K562 (cell line): ENCODE data around the gene SLCO2A1. TPM values are rescaled to one million over a fixed set of nuclear protein-coding genes. Genes with fewer than 3 reads are reported as not detected.
A peak's percentile ranks its signal among the peaks of the same experiment; 100 is the strongest.

ENCODE experiments used
- RAD21 ChIP-seq, 2 experiments: fragments of 250-450 bp in 1 of 2; fragments of 450-650 bp in 1 of 2; sonication (Bioruptor Pico) in 1 of 2; formaldehyde crosslinking in 1 of 2; IDR thresholded peaks in 1 of 2; conservative IDR thresholded peaks in 1 of 2; 2 replicates each; pipeline versions ENCODE4 v1.4.0 to v1.8.0; 2020 to 2022; ENCODE audit warnings: mild to moderate bottlenecking in 2 of 2, moderate library complexity in 1 of 2
- SMARCA4 ChIP-seq: fragments of 450-650 bp; IDR thresholded peaks from 2 replicates; pipeline ENCODE4 v1.6.1; 2016
- U2AF2 ChIP-seq: fragments of 200-400 bp; formaldehyde crosslinking; optimal IDR thresholded peaks from 2 replicates; pipeline ENCODE3; 2017; ENCODE audit warnings: low read depth, mild to moderate bottlenecking, low read length
- ZNF224 ChIP-seq: sonication (generic); formaldehyde crosslinking; IDR thresholded peaks from 2 replicates; pipeline ENCODE4 v1.8.0; 2022; ENCODE audit warnings: mild to moderate bottlenecking, missing genetic modification reagents
- polyA plus RNA-seq, 8 experiments: library from polyadenylated mRNA; depleted of rRNA in 4 of 8; stranded (reverse) in 5 of 8; unstranded in 3 of 8; fragments of >200 nt; fragmentation: Nextera tagmentation in 2 of 8; fragmentation: Illumina TruSeq in 1 of 8; extraction: Ambion mirVana in 2 of 8; extraction: Trizol in 1 of 8; gene quantifications; 2 replicates each; pipeline versions ENCODE4 v1.2.1 to v1.2.3, GENCODE V29; 2011 to 2014; ENCODE audit warnings: inconsistent platforms in 1 of 8, missing spikeins in 1 of 8
- total RNA-seq, 7 experiments: library from RNA; depleted of rRNA in 6 of 7; stranded (reverse); fragments of >200 nt in 6 of 7; fragmentation: Illumina TruSeq in 2 of 7; extraction: Trizol in 2 of 7; gene quantifications; 2 replicates each; pipeline versions ENCODE4 v1.2.1 to v1.2.3, GENCODE V29; 2011 to 2021; ENCODE audit warnings: low replicate concordance in 1 of 7
- TF ChIP-seq, protein P1 (sequence below): fragments of 250-450 bp; sonication (Bioruptor Pico); IDR thresholded peaks from 2 replicates; pipeline ENCODE4 v1.5.0; 2022; ENCODE audit warnings: mild to moderate bottlenecking
- TF ChIP-seq, protein P2 (sequence below), 2 experiments: fragments of 450-650 bp; formaldehyde crosslinking in 1 of 2; IDR thresholded peaks; 2 replicates each; pipeline versions ENCODE4 v1.4.0 to v1.6.1; 2014 to 2020; ENCODE audit warnings: mild to moderate bottlenecking in 2 of 2, borderline replicate concordance in 1 of 2, low read depth in 1 of 2
- TF ChIP-seq, protein P3 (sequence below): fragments of 250-450 bp; sonication (Bioruptor Pico); IDR thresholded peaks from 2 replicates; pipeline ENCODE4 v1.5.0; 2021
- TF ChIP-seq, protein P4 (sequence below), 2 experiments: IDR thresholded peaks in 1 of 2; conservative IDR thresholded peaks in 1 of 2; 2 replicates each; pipeline ENCODE4 v1.6.1; 2016; ENCODE audit warnings: low read depth in 2 of 2, mild to moderate bottlenecking in 1 of 2, missing compliant biosample characterization in 1 of 2, missing genetic modification characterization in 1 of 2, moderate library complexity in 1 of 2

The SLCO2A1 gene
- total and polyA plus RNA-seq, 9 of the 15 experiments (the other 6 are each of a cell fraction or from before 2014, with no cell fraction given): 0.16 to 1.0 TPM; not detected in 7

DNA sequence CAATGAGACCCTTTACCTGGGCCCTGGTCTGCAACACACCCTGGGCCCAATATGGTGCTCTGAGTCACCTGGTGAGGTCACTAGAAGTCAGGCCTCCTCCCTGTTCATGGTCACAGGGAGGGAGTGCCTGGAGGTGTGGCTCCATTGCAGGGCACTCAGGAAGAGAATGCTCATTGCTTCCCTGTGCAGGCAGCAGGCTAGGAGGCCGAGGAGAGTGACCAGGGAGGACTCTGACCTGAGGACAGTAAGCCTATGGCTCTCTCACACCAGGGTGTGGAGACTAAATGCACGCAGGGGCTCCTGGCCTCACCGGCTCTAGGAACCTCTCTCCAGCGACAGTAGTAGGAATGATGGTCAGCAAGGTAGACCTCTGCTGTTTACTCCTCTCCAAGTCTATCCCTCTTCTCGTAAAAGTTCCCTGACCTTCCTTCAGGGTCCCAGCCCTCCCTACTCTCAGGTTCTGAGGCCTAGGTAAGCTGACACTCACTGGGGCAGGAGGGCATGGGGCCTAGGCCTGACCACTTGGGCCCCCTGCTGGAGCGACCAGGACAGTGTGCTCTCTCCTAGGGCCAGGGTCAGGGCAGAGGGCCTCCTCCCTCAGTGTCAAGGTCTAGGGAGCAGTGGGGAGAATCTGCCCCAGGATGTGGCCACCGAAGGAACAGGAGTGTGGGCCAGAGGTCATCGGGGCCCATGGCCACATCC, 9.6 kb upstream of the SLCO2A1 start (continued):
- TF ChIP-seq, protein P1, sequence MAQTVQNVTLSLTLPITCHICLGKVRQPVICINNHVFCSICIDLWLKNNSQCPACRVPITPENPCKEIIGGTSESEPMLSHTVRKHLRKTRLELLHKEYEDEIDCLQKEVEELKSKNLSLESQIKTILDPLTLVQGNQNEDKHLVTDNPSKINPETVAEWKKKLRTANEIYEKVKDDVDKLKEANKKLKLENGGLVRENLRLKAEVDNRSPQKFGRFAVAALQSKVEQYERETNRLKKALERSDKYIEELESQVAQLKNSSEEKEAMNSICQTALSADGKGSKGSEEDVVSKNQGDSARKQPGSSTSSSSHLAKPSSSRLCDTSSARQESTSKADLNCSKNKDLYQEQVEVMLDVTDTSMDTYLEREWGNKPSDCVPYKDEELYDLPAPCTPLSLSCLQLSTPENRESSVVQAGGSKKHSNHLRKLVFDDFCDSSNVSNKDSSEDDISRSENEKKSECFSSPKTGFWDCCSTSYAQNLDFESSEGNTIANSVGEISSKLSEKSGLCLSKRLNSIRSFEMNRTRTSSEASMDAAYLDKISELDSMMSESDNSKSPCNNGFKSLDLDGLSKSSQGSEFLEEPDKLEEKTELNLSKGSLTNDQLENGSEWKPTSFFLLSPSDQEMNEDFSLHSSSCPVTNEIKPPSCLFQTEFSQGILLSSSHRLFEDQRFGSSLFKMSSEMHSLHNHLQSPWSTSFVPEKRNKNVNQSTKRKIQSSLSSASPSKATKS (CRISPR knock-in tag): no peak
- TF ChIP-seq, protein P2, sequence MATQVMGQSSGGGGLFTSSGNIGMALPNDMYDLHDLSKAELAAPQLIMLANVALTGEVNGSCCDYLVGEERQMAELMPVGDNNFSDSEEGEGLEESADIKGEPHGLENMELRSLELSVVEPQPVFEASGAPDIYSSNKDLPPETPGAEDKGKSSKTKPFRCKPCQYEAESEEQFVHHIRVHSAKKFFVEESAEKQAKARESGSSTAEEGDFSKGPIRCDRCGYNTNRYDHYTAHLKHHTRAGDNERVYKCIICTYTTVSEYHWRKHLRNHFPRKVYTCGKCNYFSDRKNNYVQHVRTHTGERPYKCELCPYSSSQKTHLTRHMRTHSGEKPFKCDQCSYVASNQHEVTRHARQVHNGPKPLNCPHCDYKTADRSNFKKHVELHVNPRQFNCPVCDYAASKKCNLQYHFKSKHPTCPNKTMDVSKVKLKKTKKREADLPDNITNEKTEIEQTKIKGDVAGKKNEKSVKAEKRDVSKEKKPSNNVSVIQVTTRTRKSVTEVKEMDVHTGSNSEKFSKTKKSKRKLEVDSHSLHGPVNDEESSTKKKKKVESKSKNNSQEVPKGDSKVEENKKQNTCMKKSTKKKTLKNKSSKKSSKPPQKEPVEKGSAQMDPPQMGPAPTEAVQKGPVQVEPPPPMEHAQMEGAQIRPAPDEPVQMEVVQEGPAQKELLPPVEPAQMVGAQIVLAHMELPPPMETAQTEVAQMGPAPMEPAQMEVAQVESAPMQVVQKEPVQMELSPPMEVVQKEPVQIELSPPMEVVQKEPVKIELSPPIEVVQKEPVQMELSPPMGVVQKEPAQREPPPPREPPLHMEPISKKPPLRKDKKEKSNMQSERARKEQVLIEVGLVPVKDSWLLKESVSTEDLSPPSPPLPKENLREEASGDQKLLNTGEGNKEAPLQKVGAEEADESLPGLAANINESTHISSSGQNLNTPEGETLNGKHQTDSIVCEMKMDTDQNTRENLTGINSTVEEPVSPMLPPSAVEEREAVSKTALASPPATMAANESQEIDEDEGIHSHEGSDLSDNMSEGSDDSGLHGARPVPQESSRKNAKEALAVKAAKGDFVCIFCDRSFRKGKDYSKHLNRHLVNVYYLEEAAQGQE (IDR thresholded peaks at IDR 0.05; ENCODE audit: borderline replicate concordance): peak; percentile 21; the same call in 1 of the 2 replicates
- TF ChIP-seq, protein P2 (CRISPR knock-in tag; IDR thresholded peaks at IDR 0.05; ENCODE audit: low read depth): no peak
- TF ChIP-seq, protein P3, sequence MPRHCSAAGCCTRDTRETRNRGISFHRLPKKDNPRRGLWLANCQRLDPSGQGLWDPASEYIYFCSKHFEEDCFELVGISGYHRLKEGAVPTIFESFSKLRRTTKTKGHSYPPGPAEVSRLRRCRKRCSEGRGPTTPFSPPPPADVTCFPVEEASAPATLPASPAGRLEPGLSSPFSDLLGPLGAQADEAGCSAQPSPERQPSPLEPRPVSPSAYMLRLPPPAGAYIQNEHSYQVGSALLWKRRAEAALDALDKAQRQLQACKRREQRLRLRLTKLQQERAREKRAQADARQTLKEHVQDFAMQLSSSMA (CRISPR knock-in tag): no peak
- TF ChIP-seq ZNF224 (CRISPR knock-in tag) (no peak), RAD21 (CRISPR knock-in tag; conservative IDR thresholded peaks at IDR 0.05 in 1 of 2, IDR thresholded peaks at IDR 0.05 in 1 of 2) (peak in 1 of 2 experiments; percentile 61; a peak in 2 of 4 replicates), U2AF2 (no peak), SMARCA4 (no peak)
- TF ChIP-seq, protein P4, sequence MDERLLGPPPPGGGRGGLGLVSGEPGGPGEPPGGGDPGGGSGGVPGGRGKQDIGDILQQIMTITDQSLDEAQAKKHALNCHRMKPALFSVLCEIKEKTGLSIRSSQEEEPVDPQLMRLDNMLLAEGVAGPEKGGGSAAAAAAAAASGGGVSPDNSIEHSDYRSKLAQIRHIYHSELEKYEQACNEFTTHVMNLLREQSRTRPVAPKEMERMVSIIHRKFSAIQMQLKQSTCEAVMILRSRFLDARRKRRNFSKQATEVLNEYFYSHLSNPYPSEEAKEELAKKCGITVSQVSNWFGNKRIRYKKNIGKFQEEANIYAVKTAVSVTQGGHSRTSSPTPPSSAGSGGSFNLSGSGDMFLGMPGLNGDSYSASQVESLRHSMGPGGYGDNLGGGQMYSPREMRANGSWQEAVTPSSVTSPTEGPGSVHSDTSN (CRISPR knock-in tag; IDR thresholded peaks at IDR 0.05; ENCODE audit: low read depth): no peak
- TF ChIP-seq, protein P4 (tag; conservative IDR thresholded peaks at IDR 0.05; ENCODE audit: low read depth): no peak
